DOHH2 (cell line): ENCODE results near the gene DLEC1.

Experiments used
- EZH2phosphoT487 ChIP-seq: fragments of 200-600 bp; sonication (generic); IDR thresholded peaks from 2 replicates; pipeline ENCODE4 v1.6.1; 2017; ENCODE audit warnings: borderline replicate concordance, mild to moderate bottlenecking, antibody characterized with exemption, low read length, moderate library complexity, mixed read lengths
- TF ChIP-seq, protein P1 (sequence below): fragments of 200-600 bp; sonication (generic); IDR thresholded peaks from one replicate; pipeline ENCODE4 v1.5.1; 2014; ENCODE audit warnings: antibody characterized with exemption, mild to moderate bottlenecking, low read depth, low read length; ENCODE audit not compliant: poor library complexity, severe bottlenecking

DNA sequence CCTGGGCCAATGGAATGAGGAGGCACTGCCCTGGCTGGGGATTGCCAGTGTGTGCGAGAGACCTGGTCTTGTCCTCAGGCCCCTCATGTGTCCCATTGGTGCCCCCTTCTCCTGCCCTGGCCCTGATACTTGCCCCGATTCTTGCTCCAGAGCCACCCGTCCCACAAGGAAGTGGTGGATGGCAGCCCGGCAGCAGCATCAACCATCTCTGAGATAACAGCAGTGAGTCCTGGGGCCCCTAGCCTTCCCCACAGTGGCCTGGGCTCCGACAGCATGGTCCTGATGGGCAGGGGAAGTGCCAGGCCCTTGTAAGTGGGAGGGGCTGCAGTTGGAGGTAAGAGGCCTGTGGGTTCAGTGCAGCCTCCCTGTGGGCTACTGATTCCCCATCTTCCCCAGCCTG, 33.0 kb upstream of the DLEC1 start:
- TF ChIP-seq, protein P1, sequence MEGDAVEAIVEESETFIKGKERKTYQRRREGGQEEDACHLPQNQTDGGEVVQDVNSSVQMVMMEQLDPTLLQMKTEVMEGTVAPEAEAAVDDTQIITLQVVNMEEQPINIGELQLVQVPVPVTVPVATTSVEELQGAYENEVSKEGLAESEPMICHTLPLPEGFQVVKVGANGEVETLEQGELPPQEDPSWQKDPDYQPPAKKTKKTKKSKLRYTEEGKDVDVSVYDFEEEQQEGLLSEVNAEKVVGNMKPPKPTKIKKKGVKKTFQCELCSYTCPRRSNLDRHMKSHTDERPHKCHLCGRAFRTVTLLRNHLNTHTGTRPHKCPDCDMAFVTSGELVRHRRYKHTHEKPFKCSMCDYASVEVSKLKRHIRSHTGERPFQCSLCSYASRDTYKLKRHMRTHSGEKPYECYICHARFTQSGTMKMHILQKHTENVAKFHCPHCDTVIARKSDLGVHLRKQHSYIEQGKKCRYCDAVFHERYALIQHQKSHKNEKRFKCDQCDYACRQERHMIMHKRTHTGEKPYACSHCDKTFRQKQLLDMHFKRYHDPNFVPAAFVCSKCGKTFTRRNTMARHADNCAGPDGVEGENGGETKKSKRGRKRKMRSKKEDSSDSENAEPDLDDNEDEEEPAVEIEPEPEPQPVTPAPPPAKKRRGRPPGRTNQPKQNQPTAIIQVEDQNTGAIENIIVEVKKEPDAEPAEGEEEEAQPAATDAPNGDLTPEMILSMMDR = no peak
- no peak for TF ChIP-seq EZH2phosphoT487
